ACHN (cell line): Measurements from ENCODE around the gene PTPN1.
"Not testable (repeated sequence)": the region's sequence is repeated elsewhere in the genome, so short reads cannot be mapped to it uniquely, and the experiment has no call there.

Experiments used
- DNase-seq: peaks from one replicate; pipeline ENCODE4 v3.0.0-alpha.2; 2015
- in situ Hi-C: cut with HindIII; loops from 2 replicates; pipeline ENCODE4 v1.10.0; 2017; ENCODE audit warnings: low sequenced_read_pairs, low pct_ligation_motif_present, low pct_unique_long_range_greater_than_20kb

Gene PTPN1

DNA sequence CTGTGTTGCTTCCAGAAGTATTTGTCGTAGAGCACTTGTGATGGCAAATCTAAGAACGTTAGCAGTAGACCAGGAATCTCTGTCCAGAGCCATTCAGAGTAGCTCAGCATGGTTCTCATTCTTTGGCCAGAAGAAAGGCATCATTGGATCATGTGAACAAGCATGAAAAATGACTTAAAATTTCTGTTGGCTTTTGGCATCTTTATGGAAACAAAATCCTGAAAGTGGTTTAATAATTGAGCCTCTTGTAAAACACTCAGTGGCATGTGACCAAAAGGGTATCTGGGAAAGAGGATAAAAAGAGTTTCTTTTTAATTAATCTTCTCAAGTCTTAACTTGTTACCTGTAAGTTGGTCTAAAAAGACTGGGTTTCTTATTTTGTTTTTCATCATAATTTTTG is 55.2 kb downstream of the PTPN1 start:
- DNase-seq = no peak
- in situ Hi-C loops = no loop called here

DNA sequence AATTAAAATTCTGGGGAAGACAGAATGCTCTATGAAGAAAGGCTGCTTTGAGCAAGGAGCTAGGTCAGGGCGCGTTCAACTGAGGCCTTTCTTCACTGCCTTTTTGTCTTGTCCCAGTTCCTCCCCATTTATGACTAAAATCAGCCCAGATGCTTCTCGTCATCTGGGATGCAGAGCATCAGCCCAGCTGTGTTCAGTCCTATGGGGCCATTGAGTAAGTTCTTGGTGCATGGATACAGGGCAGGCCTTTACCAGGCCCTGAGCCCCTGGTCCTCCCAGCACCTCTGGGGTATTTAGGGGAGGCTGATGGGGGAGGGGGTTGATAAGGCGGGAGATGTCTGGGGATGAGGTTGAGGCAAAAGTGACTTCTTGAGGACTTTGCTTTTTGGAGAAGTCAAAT is 55.7 kb downstream of the PTPN1 start:
- in situ Hi-C loops = no loop called here
- no peak for DNase-seq

DNA sequence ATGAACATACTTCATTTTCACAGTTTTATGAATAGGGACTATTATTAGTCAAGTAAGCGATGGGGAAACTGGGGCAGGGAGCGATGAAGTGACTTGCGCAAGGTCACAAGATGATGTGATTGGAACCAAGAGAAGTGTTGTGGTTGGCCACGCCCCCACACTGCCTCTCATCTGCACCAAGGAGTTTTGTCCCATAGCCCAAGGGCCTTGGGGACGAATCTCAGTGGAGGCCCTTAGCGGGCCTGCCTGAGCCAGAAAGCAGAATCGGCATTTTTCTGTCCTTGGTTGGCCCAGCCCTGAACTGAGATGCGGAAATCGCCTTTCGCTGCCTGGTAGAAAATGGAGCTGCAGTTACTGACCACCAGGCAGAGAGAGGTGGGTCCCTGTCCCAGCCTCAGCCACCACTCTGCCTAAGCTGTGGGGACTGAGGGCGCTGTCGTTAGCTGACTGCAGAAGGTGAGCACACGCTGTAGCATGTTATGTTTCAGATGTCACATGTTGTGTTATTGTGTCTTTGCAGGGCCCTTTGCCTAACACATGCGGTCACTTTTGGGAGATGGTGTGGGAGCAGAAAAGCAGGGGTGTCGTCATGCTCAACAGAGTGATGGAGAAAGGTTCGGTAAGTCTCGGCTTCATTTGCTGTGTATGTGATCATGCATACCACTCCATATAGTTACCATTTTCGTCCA is 57.8 kb downstream of the PTPN1 start:
- no peak for DNase-seq
- in situ Hi-C loops = no loop called here

GRCh38 chr20:50568549-50568942 is 58.4 kb downstream of the PTPN1 start:
- no peak for DNase-seq
- in situ Hi-C loops = no loop called here

- DNase-seq, in situ Hi-C loops: not testable (repeated sequence)
These were observed 59.3 kb downstream of the PTPN1 start for GRCh38 chr20:50569487-50569863.

DNA sequence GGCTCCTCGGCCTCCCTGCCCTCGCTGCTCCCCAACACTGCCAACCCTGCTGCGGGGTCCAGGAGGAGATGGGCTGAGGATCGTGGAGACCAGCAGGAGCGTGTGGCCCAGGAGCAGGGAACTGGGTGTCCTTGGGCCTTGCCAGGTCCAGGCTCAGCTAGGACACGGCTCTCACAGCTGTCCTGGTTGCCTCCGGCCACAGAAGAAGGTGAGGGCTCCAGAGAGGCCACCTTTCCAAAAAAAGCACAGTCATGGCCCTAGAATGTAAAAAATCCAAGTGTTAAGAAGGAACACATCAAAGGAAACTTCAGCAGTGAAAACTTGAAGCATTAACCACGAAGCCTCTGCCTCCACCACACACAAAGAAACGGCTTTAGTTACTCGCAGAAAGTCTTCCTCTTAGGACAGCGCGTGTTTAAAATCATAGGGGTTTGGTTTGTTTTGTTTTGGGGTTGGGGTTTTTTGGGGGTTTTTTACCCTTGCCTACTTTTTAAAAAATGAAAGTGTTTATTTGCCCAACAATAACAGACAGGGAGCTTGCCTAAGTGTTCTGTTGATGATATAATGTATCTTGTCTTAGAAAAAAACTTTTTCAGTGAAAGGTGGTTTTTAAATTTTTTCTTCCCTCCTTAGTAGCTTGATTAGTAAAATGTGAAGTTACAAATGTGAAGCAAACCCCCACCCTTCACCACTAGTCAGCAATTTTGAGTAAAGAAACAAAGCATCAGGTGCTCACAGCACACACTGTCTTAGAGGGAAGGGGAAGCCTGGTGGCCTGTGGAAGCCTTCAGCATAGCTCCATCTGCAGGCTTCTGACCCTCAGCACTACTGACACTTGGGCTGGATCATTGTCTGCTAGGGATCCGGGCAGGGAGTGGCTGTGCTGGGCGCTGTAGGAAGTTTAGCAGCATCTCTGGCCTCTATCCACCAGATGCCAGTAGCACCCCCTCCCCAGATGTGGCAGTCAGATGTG is 60.0 kb downstream of the PTPN1 start:
- DNase-seq = peak; percentile 55
- in situ Hi-C loops = no loop called here

DNA sequence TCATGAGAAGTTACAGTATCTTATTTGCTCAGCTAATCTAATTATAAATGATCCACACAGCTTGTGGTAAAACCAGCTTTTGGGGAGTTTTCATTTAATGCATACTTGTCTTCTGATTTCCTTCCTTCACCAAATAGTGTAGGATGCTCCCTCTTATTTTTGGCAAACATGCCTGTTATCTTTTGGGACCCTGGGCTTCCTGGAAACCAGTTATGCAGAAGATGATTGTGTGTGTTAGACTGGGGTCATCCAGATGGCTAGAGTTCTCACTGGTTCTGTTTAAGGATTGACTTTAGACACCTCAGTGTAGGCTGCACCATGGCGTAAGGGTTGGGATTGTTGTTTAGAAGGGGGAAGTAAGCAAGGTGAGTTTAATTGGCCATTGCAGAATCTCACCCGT is 61.3 kb downstream of the PTPN1 start:
- in situ Hi-C loops = no loop called here

GRCh38 chr20:50572938-50573777 is 63.0 kb downstream of the PTPN1 start:
- in situ Hi-C loops = no loop called here
- no peak for DNase-seq

More for the DNA sequence above, 61.3 kb downstream of the PTPN1 start:
- DNase-seq = no peak

GRCh38 chr20:50574108-50574507 is 63.9 kb downstream of the PTPN1 start:
- in situ Hi-C loops = no loop called here
- DNase-seq = no peak

- in situ Hi-C loops = no loop called here
- no peak for DNase-seq
These were observed 64.4 kb downstream of the PTPN1 start for GRCh38 chr20:50574586-50574985.

DNA sequence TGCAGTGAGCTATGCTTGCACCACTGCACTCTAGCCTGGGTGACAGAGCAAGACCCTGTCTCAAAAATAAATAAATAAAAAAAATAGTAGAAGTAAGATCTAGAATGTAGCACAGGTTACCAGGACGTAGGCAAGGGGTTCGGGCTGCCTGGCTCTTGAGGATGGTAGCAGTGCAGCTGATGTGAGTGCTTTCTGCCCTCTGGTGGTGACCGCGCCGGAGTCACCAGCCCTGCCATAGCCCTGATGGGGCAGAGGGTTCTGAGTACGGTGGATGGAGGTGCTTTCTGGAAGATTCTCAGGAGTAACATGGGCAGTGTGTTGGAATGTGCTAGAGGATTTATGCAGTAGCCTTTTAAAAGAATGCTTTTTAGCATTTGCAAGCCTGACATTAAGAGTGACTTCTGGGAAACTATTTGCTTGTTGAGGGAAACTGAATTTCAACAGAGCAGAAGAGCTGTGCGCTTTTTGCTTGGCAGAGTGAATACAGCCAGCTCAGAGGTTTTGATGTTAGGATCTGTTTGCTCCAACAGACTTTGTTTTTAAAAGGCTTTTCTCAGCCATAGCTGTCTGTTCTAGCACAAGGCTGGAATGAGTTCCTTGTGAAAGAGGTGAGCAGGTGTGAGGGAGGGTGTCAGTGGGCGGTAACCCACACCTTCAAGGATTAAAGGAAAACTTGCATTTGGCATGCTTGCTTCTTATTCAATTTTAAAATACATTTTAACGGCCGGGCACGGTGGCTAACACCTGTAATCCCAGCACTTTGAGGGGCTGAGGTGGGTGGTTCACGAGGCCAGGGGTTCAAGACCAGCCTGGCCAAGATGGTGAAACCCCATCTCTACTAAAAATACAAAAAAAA is 65.9 kb downstream of the PTPN1 start:
- in situ Hi-C loops = no loop called here
- DNase-seq = peak; percentile 52

- DNase-seq = no peak
- in situ Hi-C loops = no loop called here
These were observed 67.2 kb downstream of the PTPN1 start for GRCh38 chr20:50577175-50578018.

DNA sequence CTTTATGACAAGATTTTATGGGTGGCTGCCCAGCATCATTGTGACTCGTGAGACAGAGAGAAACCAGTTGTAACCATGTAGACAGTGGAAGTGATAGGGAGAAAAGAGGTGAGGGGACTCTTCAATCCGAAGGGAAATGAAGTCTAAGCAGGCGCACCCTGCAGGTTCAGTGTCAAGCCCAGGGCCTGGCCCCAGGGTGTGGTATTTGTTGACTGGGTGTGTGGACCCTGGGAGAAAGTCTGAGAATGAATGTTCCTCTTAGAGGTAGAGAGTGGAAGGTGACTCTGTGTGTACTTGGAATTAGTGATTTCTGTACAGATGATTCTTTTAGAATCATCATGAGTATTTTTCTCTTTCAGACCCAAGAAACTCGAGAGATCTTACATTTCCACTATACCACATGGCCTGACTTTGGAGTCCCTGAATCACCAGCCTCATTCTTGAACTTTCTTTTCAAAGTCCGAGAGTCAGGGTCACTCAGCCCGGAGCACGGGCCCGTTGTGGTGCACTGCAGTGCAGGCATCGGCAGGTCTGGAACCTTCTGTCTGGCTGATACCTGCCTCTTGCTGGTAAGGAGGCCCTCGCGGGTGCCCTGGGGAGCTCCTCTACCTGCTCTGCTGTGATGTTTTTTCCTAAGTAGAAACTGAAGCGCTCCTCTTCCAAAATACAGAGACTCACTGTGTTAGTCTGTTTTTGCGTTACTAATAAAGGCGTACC is 68.0 kb downstream of the PTPN1 start:
- DNase-seq = no peak
- in situ Hi-C loops = no loop called here

DNA sequence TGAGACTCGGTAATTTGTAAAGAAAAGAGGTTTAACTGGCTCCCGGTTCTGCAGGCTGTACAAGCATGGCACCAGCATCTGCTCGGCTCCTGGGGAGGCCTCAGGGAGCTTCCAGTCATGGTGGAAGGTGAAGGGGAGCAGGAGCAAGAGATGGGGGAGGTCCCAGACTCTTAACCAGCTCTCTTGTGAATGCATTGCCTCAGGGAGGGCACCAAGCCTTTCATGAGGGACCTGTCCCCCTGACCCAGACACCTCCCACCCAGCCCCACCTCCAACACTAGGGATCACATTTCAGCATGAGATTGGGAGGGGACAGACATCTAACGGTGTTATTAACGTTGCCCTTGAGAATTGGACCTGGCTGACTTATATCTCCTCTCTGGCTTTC is 68.6 kb downstream of the PTPN1 start:
- in situ Hi-C loops = no loop called here
- no peak for DNase-seq

GRCh38 chr20:50579511-50579910 is 69.3 kb downstream of the PTPN1 start:
- DNase-seq = no peak
- in situ Hi-C loops = no loop called here

- in situ Hi-C loops = no loop called here
- DNase-seq = peak; percentile 41
These were observed 70.0 kb downstream of the PTPN1 start for GRCh38 chr20:50580016-50580747.
